Endodermal cell (in vitro differentiated cells): Measurements from ENCODE around the gene SAG. TPM values are rescaled to one million over a fixed set of nuclear protein-coding genes. Genes with fewer than 3 reads are reported as not detected.
A peak's percentile ranks its signal among the peaks of the same experiment; 100 is the strongest.

Experiments
- DNase-seq: peaks from one replicate; pipeline ENCODE4 v3.0.0-alpha.2; 2017
- H3K27ac ChIP-seq: 2 replicates; pipeline ENCODE4 v1.5.1; 2013; ENCODE audit warnings: mild to moderate bottlenecking, low read depth, low read length, moderate library complexity
- H3K27me3 ChIP-seq: 2 replicates; pipeline ENCODE4 v1.6.1; 2013; ENCODE audit warnings: mild to moderate bottlenecking, low read length, moderate library complexity; ENCODE audit not compliant: insufficient read depth, control insufficient read depth, poor library complexity, severe bottlenecking
- H3K36me3 ChIP-seq: 2 replicates; pipeline ENCODE4 v1.7.0; 2013; ENCODE audit warnings: mild to moderate bottlenecking, low read length, moderate library complexity; ENCODE audit not compliant: control insufficient read depth, insufficient read depth
- H3K4me1 ChIP-seq: one replicate; pipeline ENCODE4 v1.7.0; 2013; ENCODE audit warnings: low read length; ENCODE audit not compliant: control insufficient read depth, insufficient read depth
- H3K4me3 ChIP-seq: 2 replicates; pipeline ENCODE4 v1.5.1; 2013; ENCODE audit warnings: mild to moderate bottlenecking, low read length, moderate library complexity
- H3K9ac ChIP-seq: 2 replicates; pipeline ENCODE4 v1.6.1; 2013; ENCODE audit warnings: mild to moderate bottlenecking, low read length, moderate library complexity; ENCODE audit not compliant: poor library complexity, severe bottlenecking; ENCODE audit errors: extremely low read depth
- H3K9me3 ChIP-seq: 2 replicates; pipeline ENCODE4 v1.6.1; 2013; ENCODE audit warnings: mild to moderate bottlenecking, low read length, moderate library complexity; ENCODE audit not compliant: control insufficient read depth
- H3K27ac Mint-ChIP-seq: 2 replicates; pipeline ENCODE4 v1.8.0; 2020; ENCODE audit warnings: mixed read lengths
- H3K27me3 Mint-ChIP-seq: 2 replicates; pipeline ENCODE4 v1.8.0; 2021; ENCODE audit warnings: mild to moderate bottlenecking, mixed read lengths; ENCODE audit not compliant: insufficient read depth
- H3K36me3 Mint-ChIP-seq: 2 replicates; pipeline ENCODE4 v1.8.0; 2020; ENCODE audit warnings: low read depth, mixed read lengths
- H3K4me1 Mint-ChIP-seq: 2 replicates; pipeline ENCODE4 v1.8.0; 2020; ENCODE audit warnings: mixed read lengths
- H3K4me3 Mint-ChIP-seq: 2 replicates; pipeline ENCODE4 v1.8.0; 2020; ENCODE audit warnings: mild to moderate bottlenecking, moderate library complexity, mixed read lengths
- H3K9me3 Mint-ChIP-seq: 2 replicates; pipeline ENCODE4 v1.8.0; 2020; ENCODE audit warnings: mild to moderate bottlenecking, mixed read lengths
- CTCF ChIP-seq: fragments of 200-600 bp; sonication (generic); conservative IDR thresholded peaks from 2 replicates; pipeline ENCODE4 v1.5.0; 2021; ENCODE audit warnings: antibody characterized with exemption, mild to moderate bottlenecking
- WGBS, 2 experiments: methylation state at CpG; one replicate each; pipeline versions ENCODE4 v1.1.5 to v1.1.7; 2013; ENCODE audit warnings: missing lambda C conversion rate in 2 of 2, mixed read lengths in 1 of 2; ENCODE audit not compliant: insufficient coverage in 1 of 2, insufficient read length in 1 of 2; 5-methylcytosine and 5-hydroxymethylcytosine counted together
- total RNA-seq, 2 donors: library from RNA; stranded (reverse); fragmentation: NEBNext Ultra II Directional in 1 of 2; extraction: Animal tissue kit (Norgen Biotek cat#: 25700) in 1 of 2; gene quantifications; 2 replicates in 1 of 2; 3 replicates in 1 of 2; pipeline ENCODE4 v1.2.1, GENCODE V29; 2021

SAG gene
- total RNA-seq, 2 donors from 2014 or later: not detected

- Mint-ChIP-seq H3K4me3 (no peak overlapping the region), H3K4me1 (peaks cover 27% of the 10 kb centered on the region), H3K27me3 (peaks cover 10% of the 10 kb centered on the region), H3K27ac (peak overlapping the region; percentile 78), H3K9me3 (no peaks in the 10 kb centered on the region), H3K36me3 (peaks cover 12% of the 10 kb centered on the region)
- peak; percentile 35 for TF ChIP-seq CTCF
- Histone ChIP-seq H3K9me3 (peaks cover 7% of the 10 kb centered on the region), H3K4me1 (peaks cover 7% of the 10 kb centered on the region), H3K27me3 (peaks cover 5% of the 10 kb centered on the region), H3K27ac (no peak overlapping the region), H3K9ac (no peak overlapping the region), H3K36me3 (peaks cover 4% of the 10 kb centered on the region), H3K4me3 (no peak overlapping the region)
- DNase-seq: no peak
- WGBS, 2 experiments: 66 to 75% methylated on average over 4 of the region's 4 CpGs
Measured at GRCh38 chr2:233360771-233361176, 53.2 kb downstream of the SAG start.

- 90 to 94% methylated on average over 6 to 7 of the region's 7 CpGs for WGBS, 2 experiments
- no peak overlapping the region for H3K4me3 ChIP-seq
- peaks cover 4% of the 10 kb centered on the region for H3K36me3 ChIP-seq
- H3K27me3 ChIP-seq: no peaks in the 10 kb centered on the region
- Mint-ChIP-seq H3K27me3 (peaks cover 5% of the 10 kb centered on the region), H3K9me3 (no peaks in the 10 kb centered on the region), H3K27ac (no peak overlapping the region), H3K4me3 (no peak overlapping the region), H3K36me3 (peaks cover 12% of the 10 kb centered on the region), H3K4me1 (peaks cover 22% of the 10 kb centered on the region)
- H3K27ac ChIP-seq: no peak overlapping the region
- H3K4me1 ChIP-seq: peaks cover 7% of the 10 kb centered on the region
- H3K9me3 ChIP-seq: peaks cover 7% of the 10 kb centered on the region
- no peak for DNase-seq
- no peak for TF ChIP-seq CTCF
- no peak overlapping the region for H3K9ac ChIP-seq
Measured at GRCh38 chr2:233361297-233361696, 53.7 kb downstream of the SAG start.

GRCh38 chr2:233362742-233363141 is 55.1 kb downstream of the SAG start:
- H3K27me3 ChIP-seq: no peaks in the 10 kb centered on the region
- DNase-seq: no peak
- TF ChIP-seq CTCF: no peak
- H3K4me1 Mint-ChIP-seq: peaks cover 14% of the 10 kb centered on the region
- H3K36me3 ChIP-seq: peaks cover 4% of the 10 kb centered on the region
- H3K36me3 Mint-ChIP-seq: peaks cover 9% of the 10 kb centered on the region
- H3K27ac ChIP-seq: no peak overlapping the region
- peaks cover 7% of the 10 kb centered on the region for H3K4me1 ChIP-seq
- no peak overlapping the region for H3K4me3 ChIP-seq
- H3K9ac ChIP-seq: no peak overlapping the region
- no peaks in the 10 kb centered on the region for H3K27me3 Mint-ChIP-seq
- peaks cover 7% of the 10 kb centered on the region for H3K9me3 ChIP-seq
- H3K9me3 Mint-ChIP-seq: no peaks in the 10 kb centered on the region
- H3K27ac Mint-ChIP-seq: no peak overlapping the region
- WGBS, 2 experiments: 78% methylated on average over 2 of the region's 2 CpGs; no CpG with 5 or more reads in 1 of the 2 experiments
- no peak overlapping the region for H3K4me3 Mint-ChIP-seq
